GM18861 (cell line): ENCODE data around the gene ADD1.
"Not testable (repeated sequence)": the region's sequence is repeated elsewhere in the genome, so short reads cannot be mapped to it uniquely, and the experiment has no call there.

Experiments used
- ATAC-seq: cut with Tn5 transposase; IDR thresholded peaks from one replicate; pipeline ENCODE4 v1.9.1; 2021; ENCODE audit not compliant: unreplicated experiment

Gene ADD1

DNA sequence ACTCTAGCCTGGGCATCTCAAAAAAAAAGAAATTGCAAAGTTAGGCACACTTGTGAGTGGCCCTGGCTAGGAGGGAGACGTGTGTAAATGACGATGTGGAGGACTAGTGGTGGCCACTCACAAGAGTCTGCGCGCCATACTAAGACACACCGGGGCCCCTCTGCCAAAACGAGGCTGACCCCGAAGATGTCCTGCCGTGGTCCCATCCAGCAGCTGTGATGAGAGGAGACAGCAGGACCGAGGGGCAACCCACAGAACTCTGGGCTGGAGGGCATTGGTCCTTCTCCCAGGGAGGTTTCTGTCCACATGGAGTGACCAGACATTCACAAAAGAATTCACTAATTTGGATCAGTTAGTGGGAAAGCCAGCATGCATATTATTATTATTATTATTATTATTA, 72.1 kb downstream of the ADD1 start:
- ATAC-seq = no peak

DNA sequence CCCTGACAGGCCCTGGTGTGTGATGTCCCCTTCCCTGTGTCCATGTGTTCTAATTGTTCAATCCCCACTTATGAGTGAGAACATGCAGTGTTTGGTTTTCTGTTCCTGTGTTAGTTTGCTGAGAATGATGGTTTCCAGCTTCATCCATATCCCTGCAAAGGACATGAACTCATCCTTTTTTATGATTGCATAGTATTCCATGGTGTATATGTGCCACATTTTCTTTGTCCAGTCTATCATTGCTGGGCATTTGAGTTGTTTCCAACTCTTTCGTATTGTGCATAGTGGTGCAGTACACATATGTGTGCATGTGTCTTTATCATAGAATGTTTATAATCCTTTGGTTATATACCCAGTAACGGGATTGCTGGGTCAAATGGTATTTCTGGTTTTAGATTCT, 73.1 kb downstream of the ADD1 start:
- not testable (repeated sequence) for ATAC-seq

DNA sequence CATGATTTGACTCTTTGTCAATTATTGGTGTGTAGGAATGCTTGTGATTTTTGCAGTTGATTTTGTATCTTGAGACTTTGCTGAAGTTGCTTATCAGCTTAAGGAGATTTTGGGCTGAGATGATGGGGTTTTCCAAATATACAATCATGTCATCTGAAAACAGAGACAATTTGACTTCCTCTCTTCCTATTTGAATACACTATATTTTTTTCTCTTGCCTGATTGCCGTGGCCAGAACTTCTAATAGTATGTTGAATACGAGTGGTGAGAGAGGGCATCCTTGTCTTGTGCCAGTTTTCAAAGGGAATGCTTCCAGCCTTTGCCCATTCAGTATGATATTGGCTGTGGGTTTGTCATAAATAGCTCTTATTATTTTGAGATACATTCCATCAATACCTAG, 74.7 kb downstream of the ADD1 start:
- not testable (repeated sequence) for ATAC-seq

GRCh38 chr4:2918714-2919113, 75.1 kb downstream of the ADD1 start:
- ATAC-seq = not testable (repeated sequence)

DNA sequence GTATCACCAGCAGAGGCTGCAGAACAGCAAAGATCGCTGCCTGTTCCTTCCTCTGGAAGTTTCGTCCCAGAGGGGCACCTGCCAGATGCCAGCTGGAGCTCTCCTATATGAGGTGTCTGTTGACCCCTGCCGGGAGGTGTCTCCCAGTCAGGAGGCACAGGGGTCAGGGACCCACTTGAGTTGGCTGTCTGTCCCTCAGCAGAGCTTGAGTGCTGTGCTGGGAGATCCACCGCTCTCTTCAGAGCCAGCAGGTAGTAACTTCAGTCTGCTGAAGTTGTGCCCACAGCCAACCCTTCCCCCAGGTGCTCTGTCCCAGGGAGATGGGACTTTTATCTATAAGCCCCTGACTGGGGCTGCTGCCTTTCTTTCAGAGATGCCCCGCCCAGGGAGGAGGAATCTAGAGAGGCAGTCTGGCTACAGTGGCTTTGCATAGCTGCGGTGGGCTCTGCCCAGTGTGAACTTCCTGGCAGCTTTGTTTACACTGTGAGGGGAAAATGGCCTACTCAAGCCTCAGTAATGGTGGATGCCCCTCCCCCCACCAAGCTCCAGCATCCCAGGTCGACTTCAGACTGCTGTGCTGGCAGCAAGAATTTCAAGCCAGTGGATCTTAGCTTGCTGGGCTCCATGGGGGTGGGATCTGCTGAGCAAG, 78.9 kb downstream of the ADD1 start:
- not testable (repeated sequence) for ATAC-seq

- no peak for ATAC-seq
These were observed 79.5 kb downstream of the ADD1 start for GRCh38 chr4:2923141-2923551.

- no peak for ATAC-seq
These were observed 80.1 kb downstream of the ADD1 start for GRCh38 chr4:2923668-2924173.

GRCh38 chr4:2924286-2924685, 80.6 kb downstream of the ADD1 start:
- ATAC-seq = no peak

- ATAC-seq = no peak
These were observed 81.2 kb downstream of the ADD1 start for GRCh38 chr4:2924765-2925301.

GRCh38 chr4:2925496-2925895, 81.9 kb downstream of the ADD1 start:
- ATAC-seq = no peak

GRCh38 chr4:2925931-2926860, 82.6 kb downstream of the ADD1 start:
- ATAC-seq = no peak

DNA sequence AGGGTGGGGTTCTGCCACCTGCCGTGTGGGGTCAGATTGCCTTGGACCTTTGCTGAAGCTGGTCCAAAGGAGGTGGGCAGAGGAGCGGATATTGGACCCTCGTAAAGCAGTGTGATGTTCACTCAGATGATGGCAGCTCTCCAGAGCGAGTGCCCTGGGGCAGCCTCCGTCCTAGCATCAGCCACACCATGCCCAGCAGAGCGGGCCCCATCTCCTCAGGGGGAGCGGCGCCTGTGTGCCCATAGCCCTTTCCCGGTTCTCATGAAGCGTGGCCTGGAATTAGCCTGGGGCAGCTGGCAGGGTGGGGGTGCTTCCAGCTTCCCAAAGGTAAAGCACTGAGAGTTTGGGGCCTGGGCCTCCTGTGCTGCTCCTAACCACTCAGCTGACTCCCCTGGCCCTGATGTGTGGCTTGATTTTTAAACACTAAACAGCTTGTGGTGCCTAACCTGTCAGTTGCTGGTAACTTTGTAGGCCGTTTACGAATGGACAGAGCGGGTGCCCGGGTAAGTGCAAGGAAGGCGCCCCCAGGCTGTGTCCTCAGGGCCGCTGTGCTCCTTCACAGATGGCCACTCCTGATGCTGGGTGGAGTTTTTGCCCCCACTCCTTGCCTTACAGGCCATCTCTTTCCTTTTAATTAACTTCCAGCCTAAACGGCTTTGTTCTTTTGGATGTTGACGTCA, 83.5 kb downstream of the ADD1 start:
- ATAC-seq = no peak

GRCh38 chr4:2927696-2928075, 84.0 kb downstream of the ADD1 start:
- ATAC-seq = no peak

DNA sequence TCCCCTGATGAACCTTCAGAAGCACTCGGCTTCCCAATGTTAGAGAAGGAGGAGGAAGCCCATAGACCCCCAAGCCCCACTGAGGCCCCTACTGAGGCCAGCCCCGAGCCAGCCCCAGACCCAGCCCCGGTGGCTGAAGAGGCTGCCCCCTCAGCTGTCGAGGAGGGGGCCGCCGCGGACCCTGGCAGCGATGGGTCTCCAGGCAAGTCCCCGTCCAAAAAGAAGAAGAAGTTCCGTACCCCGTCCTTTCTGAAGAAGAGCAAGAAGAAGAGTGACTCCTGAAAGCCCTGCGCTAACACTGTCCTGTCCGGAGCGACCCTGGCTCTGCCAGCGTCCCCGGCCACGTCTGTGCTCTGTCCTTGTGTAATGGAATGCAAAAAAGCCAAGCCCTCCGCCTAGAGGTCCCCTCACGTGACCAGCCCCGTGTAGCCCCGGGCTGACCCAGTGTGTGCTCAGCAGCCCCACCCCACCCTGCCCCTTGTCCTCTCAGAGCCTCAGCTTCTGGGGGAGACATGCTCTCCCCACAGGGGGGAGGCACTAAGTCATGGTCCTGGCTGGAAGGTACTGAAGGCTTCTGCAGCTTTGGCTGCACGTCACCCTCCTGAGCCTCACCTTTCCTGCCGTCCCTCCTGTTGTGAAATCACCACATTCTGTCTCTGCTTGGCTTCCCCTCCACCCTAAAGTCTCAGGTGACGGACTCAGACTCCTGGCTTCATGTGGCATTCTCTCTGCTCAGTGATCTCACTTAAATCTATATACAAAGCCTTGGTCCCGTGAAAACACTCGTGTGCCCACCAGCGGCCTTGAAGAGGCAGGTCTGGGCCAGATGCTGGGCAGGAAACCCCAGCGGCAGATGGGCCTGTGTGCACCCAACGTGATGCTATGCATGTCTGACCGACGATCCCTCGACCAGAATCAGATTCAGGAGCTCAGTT, 84.9 kb downstream of the ADD1 start:
- no peak for ATAC-seq

GRCh38 chr4:2929469-2929868, 85.8 kb downstream of the ADD1 start:
- no peak for ATAC-seq

GRCh38 chr4:2930135-2930757, 86.6 kb downstream of the ADD1 start:
- no peak for ATAC-seq

GRCh38 chr4:2930758-2931511, 87.3 kb downstream of the ADD1 start:
- no peak for ATAC-seq

DNA sequence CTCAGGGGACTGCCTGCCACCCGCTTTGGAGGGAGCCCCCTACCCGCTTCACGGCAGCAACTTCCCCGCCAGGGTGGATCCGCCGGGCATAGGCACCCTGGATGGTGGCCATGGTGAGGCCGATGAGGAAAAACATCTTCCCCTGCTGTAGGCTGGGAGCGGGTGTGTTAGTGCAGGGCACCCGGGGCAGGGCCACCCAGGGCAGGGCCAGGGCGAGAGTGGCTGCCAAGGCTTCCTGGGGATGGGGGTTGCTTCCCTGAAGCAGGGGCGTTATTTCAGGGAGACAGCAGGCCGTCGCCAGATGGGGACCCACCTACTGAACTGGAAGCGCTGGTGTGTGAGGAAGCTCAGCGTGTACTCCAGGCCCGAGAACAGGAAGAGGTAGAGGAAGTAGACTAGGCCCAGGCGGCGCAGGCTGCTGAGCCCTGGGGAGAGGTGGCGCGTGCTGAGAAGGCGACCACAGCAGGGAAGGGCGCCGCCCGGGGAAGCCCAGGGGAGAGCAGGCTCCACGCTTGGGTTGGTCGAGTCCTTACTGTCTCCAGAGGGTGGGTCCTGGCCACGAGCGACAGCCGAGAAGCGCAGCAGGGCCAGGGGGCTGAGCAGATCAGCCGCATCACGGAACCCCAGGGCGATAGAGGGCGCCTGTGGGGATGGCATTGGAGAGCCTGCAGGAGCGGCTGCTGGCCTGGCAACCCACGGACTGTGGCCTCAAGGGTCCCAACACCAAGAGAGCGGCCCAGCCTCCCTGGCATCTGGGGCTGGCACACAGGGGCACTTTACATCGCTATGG, 88.1 kb downstream of the ADD1 start:
- peak; percentile 32 for ATAC-seq
